Embryonic facial prominence (tissue), 1 donor: ENCODE measurements around the gene TXNL4A.
"Not testable (repeated sequence)": the region's sequence is repeated elsewhere in the genome, so short reads cannot be mapped to it uniquely, and the experiment has no call there.

ENCODE experiments used
- DNase-seq: peaks from one replicate; pipeline ENCODE4 v3.0.0-alpha.2; 2016; ENCODE audit errors: extremely low spot score

Gene TXNL4A

GRCh38 chr18:79999701-80000100 lies 11.3 kb upstream of the TXNL4A start:
- DNase-seq, result not testable (repeated sequence)

- no peak for DNase-seq
Observed at GRCh38 chr18:79991494-79991893, 3.1 kb upstream of the TXNL4A start.

GRCh38 chr18:79989195-79989497 lies 783 bp upstream of the TXNL4A start:
- no peak for DNase-seq

GRCh38 chr18:79988071-79988450 lies 302 bp downstream of the TXNL4A start:
- peak; percentile 8 for DNase-seq

- DNase-seq, result no peak
Observed at GRCh38 chr18:79987566-79987965, 797 bp downstream of the TXNL4A start.

- DNase-seq, result no peak
Observed at GRCh38 chr18:79986726-79987125, 1.6 kb downstream of the TXNL4A start.

GRCh38 chr18:79985172-79985571 lies 3.2 kb downstream of the TXNL4A start:
- DNase-seq, result no peak

- DNase-seq, result no peak
Observed at GRCh38 chr18:79983793-79984192, 4.6 kb downstream of the TXNL4A start.

- DNase-seq, result no peak
Observed at GRCh38 chr18:79983253-79983652, 5.1 kb downstream of the TXNL4A start.

GRCh38 chr18:79982736-79983135 lies 5.6 kb downstream of the TXNL4A start:
- no peak for DNase-seq

- no peak for DNase-seq
Observed at GRCh38 chr18:79980585-79980984, 7.8 kb downstream of the TXNL4A start.

- DNase-seq, result no peak
Observed at GRCh38 chr18:79979843-79980242, 8.5 kb downstream of the TXNL4A start.

- no peak for DNase-seq
Observed at GRCh38 chr18:79975985-79976680, 12.2 kb downstream of the TXNL4A start.

GRCh38 chr18:79975043-79975442 lies 13.3 kb downstream of the TXNL4A start:
- no peak for DNase-seq

GRCh38 chr18:79974025-79974654 lies 14.2 kb downstream of the TXNL4A start:
- no peak for DNase-seq

- DNase-seq, result no peak
Observed at GRCh38 chr18:79973517-79973916, 14.8 kb downstream of the TXNL4A start.

- DNase-seq, result no peak
Observed at GRCh38 chr18:79972720-79973119, 15.6 kb downstream of the TXNL4A start.

- DNase-seq, result no peak
Observed at GRCh38 chr18:79971986-79972385, 16.4 kb downstream of the TXNL4A start.

GRCh38 chr18:79971211-79971952 lies 17.0 kb downstream of the TXNL4A start:
- no peak for DNase-seq

- no peak for DNase-seq
Observed at GRCh38 chr18:79970419-79971133, 17.8 kb downstream of the TXNL4A start.

GRCh38 chr18:79965119-79965902 lies 23.1 kb downstream of the TXNL4A start:
- DNase-seq, result no peak
